GM18873 (cell line): ENCODE data around the gene CLN3.
"Not testable (repeated sequence)": the region's sequence is repeated elsewhere in the genome, so short reads cannot be mapped to it uniquely, and the experiment has no call there.

Experiments used
- ATAC-seq: cut with Tn5 transposase; IDR thresholded peaks from one replicate; pipeline ENCODE4 v1.9.1; 2021; ENCODE audit warnings: mild to moderate bottlenecking, moderate library complexity, moderate number of reproducible peaks; ENCODE audit not compliant: unreplicated experiment, low FRiP score

CLN3 gene

GRCh38 chr16:28495795-28496749, 4.2 kb upstream of the CLN3 start:
- no peak for ATAC-seq

- no peak for ATAC-seq
Measured at GRCh38 chr16:28495098-28495793, 3.4 kb upstream of the CLN3 start.

DNA sequence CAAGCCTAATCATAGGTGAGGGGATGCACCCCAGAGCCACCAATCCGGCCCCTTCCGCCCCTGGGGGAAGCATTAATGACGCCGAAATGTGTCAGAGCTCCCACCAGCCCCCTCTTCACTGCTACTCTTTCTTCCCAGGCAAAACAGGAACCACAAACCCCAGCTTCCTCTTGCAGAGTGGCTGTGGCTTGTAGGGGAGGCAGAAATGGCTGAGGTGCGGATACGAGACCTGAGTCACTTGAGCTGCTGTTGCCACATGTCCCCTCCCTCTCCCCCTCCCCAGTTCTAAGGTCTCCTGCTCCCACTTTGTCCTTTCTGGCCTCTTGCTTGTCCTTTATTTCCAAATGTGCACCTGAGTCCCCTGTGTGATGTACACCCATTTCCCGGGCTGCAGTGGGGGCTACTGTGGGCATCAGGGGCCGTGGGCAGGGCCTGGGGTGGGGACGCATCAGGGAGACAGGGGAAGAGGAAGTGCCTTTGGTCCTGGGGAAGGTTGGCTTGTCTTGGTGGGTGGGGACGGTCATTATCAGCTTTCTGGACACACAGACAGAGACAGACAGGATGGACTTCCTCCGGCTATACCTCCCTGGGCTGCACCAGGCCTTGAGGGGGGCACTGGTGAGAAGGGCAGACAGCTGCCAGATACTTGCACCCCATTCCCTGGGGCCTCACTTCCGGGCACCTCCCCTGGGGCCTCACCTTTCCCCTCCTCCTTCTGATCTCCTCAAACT, 2.4 kb upstream of the CLN3 start, which contains the start of gene APOBR:
Gene APOBR, plus strand, starts transcription at position 523 of the 731 bp plus-strand sequence. Its CDS starts 39 bp downstream, at position 562.
- no peak for ATAC-seq

DNA sequence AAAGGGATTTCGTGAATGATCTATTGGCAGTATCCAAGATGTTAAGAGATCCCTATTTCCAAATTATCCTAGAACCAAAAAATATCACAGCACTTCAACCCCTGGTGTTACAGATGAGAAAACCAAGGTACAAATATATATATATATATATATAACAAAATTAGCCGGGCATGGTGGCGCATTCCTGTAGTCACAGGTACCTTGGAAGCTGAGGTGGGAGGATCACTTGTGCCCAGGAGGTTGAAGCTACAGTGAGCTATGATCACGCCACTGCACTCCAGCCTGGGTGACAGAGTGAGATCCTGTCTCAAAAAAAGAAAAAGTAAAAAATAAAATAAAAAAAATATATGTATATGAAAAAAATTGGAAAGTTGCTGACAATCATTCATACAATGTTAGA, 637 bp upstream of the CLN3 start:
- no peak for ATAC-seq

GRCh38 chr16:28491230-28491969, 474 bp downstream of the CLN3 start:
- ATAC-seq, result no peak

GRCh38 chr16:28486266-28486665, 5.6 kb downstream of the CLN3 start:
- no peak for ATAC-seq

DNA sequence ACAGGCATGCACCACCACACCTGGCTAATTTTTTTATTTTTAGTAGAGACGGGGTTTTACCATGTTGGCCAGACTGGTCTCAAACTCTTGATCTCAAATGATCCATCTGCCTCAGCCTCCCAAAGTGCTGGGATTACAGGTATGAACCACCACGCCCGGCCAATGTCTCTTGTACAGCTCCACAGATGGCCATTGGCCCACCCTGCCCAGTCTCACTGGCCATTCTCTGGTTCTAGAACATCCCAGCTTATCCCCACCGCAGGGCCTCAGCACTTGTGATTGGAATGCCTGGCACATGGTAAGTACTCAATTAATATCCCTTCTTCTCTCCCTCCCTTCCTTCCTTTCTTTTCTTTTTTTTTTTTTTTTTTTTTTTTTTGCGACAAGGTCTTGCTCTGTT, 8.5 kb downstream of the CLN3 start:
- ATAC-seq, result not testable (repeated sequence)

GRCh38 chr16:28482026-28482425, 9.8 kb downstream of the CLN3 start:
- no peak for ATAC-seq

GRCh38 chr16:28478506-28479180, 13.2 kb downstream of the CLN3 start:
- ATAC-seq, result no peak

- ATAC-seq, result no peak
Measured at GRCh38 chr16:28477311-28477920, 14.5 kb downstream of the CLN3 start.

DNA sequence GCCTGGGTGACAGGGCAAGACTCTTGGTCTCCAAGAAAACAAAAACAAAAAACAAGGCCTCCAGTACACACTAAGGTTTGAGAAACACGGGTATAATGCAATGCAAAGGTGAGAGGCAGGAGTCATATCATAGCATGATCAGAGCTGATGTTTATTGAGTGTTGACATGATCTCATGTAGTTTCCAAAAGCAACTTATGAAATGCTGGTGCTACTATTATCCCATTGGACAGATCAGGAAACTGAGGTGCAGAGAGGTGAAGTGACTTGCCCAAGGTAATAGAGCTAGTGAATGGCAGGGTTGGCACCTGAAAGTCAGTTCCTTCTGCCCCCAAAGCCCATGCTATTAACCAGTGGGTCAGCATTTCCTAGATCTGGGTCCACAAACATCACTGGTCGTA, 16.7 kb downstream of the CLN3 start:
- ATAC-seq, result no peak

GRCh38 chr16:28473714-28474265, 18.1 kb downstream of the CLN3 start:
- no peak for ATAC-seq

GRCh38 chr16:28447081-28447480, 44.8 kb downstream of the CLN3 start:
- ATAC-seq, result not testable (repeated sequence)

GRCh38 chr16:28446388-28446787, 45.5 kb downstream of the CLN3 start:
- not testable (repeated sequence) for ATAC-seq

- ATAC-seq, result not testable (repeated sequence)
Measured at GRCh38 chr16:28443943-28444342, 47.9 kb downstream of the CLN3 start.

GRCh38 chr16:28438899-28439298, 53.0 kb downstream of the CLN3 start:
- ATAC-seq, result not testable (repeated sequence)

DNA sequence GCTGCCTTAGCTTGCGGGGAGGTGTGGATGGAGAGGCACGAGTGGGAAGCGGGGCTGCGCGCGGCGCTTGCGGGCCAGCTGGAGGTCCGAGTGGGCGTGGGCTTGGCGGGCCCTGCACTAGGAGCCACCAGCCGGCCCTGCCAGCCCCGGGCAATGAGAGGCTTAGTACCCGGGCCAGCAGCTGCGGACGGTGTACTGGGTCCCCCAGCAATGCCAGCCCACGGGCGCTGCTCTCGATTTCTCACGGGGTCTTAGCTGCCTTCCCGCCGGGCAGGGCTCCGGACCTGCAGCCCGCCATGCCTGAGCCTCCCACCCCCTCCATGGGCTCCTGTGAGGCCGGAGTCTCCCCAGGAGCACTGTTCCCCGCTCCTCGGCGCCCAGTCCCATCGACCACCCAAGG, 56.5 kb downstream of the CLN3 start:
- not testable (repeated sequence) for ATAC-seq
